CD4-positive, CD25-positive, alpha-beta regulatory T cell (primary cell): ENCODE results near the gene PRDM16. TPM values are rescaled to one million over a fixed set of nuclear protein-coding genes. Genes with fewer than 3 reads are reported as not detected.

Source experiments
- ATAC-seq, 2 donors: fragments of 150-1000 bp; cut with Tn5 transposase; one replicate each; pipeline ENCODE4 v1.10.0; 2021; ENCODE audit warnings: low read depth in 2 of 2, moderate number of reproducible peaks in 2 of 2, moderate library complexity in 1 of 2
- DNase-seq, 3 donors: peaks; one replicate each; pipeline versions ENCODE4 v3.0.0 to v3.0.0-alpha.2; 2012 to 2022; ENCODE audit warnings: mixed read lengths in 1 of 3
- H3K27ac ChIP-seq: one replicate; pipeline ENCODE4 v1.7.0; 2013; ENCODE audit warnings: mild to moderate bottlenecking, low read length; ENCODE audit not compliant: insufficient read depth, poor library complexity, severe bottlenecking
- H3K27me3 ChIP-seq: one replicate; pipeline ENCODE4 v1.7.0; 2013; ENCODE audit warnings: low read length; ENCODE audit not compliant: control insufficient read depth, insufficient read depth
- H3K36me3 ChIP-seq: one replicate; pipeline ENCODE4 v1.7.0; 2013; ENCODE audit warnings: mild to moderate bottlenecking, low read length, moderate library complexity; ENCODE audit not compliant: control insufficient read depth, insufficient read depth
- H3K4me1 ChIP-seq: 2 replicates; pipeline ENCODE4 v1.7.0; 2013; ENCODE audit warnings: mild to moderate bottlenecking, low read length; ENCODE audit not compliant: insufficient read depth, control insufficient read depth, poor library complexity, severe bottlenecking
- H3K4me3 ChIP-seq: one replicate; pipeline ENCODE4 v1.7.0; 2013; ENCODE audit warnings: low read depth, mild to moderate bottlenecking, low read length, moderate library complexity
- H3K9me3 ChIP-seq, 2 experiments: 1 replicate in 1 of 2; 2 replicates in 1 of 2; pipeline ENCODE4 v1.7.0; 2013; ENCODE audit warnings: low read length in 2 of 2, mild to moderate bottlenecking in 1 of 2, moderate library complexity in 1 of 2; ENCODE audit not compliant: control insufficient read depth in 2 of 2
- H3K27ac Mint-ChIP-seq, 3 donors: one replicate each; pipeline ENCODE4 v1.8.0; 2020 to 2022; ENCODE audit warnings: mild to moderate bottlenecking in 3 of 3, mixed read lengths in 3 of 3, moderate library complexity in 2 of 3
- H3K27me3 Mint-ChIP-seq: one replicate; pipeline ENCODE4 v1.8.0; 2022; ENCODE audit warnings: mild to moderate bottlenecking, mixed read lengths
- H3K36me3 Mint-ChIP-seq: one replicate; pipeline ENCODE4 v1.8.0; 2020; ENCODE audit warnings: mixed read lengths
- H3K4me1 Mint-ChIP-seq, 4 donors: one replicate each; pipeline ENCODE4 v1.8.0; 2020 to 2022; ENCODE audit warnings: mixed read lengths in 4 of 4, mild to moderate bottlenecking in 1 of 4
- H3K4me3 Mint-ChIP-seq, 4 donors: one replicate each; pipeline ENCODE4 v1.8.0; 2020 to 2022; ENCODE audit warnings: mild to moderate bottlenecking in 4 of 4, mixed read lengths in 4 of 4, moderate library complexity in 3 of 4
- H3K9me3 Mint-ChIP-seq, 7 donors: one replicate each; pipeline ENCODE4 v1.8.0; 2020 to 2022; ENCODE audit warnings: mixed read lengths in 7 of 7, mild to moderate bottlenecking in 3 of 7, moderate library complexity in 2 of 7
- polyA plus RNA-seq, 4 donors: library from polyadenylated mRNA; unstranded; fragments of 300-500 nt; fragmentation: Illumina TruSeq; gene quantifications; one replicate each; pipeline ENCODE4 v1.2.3, GENCODE V29; 2021
- total RNA-seq: library from RNA; stranded (reverse); gene quantifications from one replicate; pipeline ENCODE4 v1.2.3, GENCODE V29; 2022

Gene PRDM16
- total and polyA plus RNA-seq, 5 donors from 2014 or later = 0.27 TPM; not detected in 4

DNA sequence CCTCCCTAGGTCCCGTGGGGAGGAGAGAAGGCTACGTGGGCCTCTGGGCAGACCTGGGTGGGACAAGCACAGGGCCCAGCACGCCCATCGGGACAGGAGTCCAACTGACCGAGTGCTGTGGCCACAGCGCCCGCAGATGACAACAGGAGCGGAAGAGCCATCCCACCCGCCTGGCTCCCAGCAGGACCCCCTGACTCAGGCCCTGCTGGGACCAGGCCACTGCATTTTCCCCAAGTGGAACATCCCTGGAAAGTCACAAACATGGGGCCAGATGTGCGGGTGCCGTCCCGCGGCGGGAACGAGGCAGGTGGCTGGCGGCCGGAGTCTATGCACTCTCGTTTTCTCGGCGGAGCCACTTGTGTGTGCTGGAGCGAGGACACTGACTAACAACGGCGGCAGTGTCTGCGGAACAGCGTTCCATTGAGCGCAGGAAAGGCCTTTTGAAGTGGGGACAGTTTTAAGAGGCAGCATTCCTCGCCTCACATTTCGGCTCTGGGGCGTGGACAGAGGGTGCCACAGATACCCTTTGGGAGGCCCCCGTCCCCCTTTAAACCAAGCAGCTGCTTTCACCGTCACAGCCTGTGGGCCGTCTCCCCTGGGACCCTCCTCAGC, 291.7 kb downstream of the PRDM16 start:
- no peak for DNase-seq
- H3K36me3 Mint-ChIP-seq = no peaks in the 10 kb centered on the region
- Histone ChIP-seq H3K36me3 (no peaks in the 10 kb centered on the region), H3K4me3 (no peak overlapping the region), H3K4me1 (no peaks in the 10 kb centered on the region), H3K9me3 (no peaks in the 10 kb centered on the region), H3K27me3 (no peaks in the 10 kb centered on the region), H3K27ac (no peak overlapping the region)
- H3K27ac Mint-ChIP-seq = no peak overlapping the region
- no peaks in the 10 kb centered on the region for H3K4me1 Mint-ChIP-seq
- no peak for ATAC-seq
- H3K27me3 Mint-ChIP-seq = peaks cover 9% of the 10 kb centered on the region
- H3K9me3 Mint-ChIP-seq = peaks cover 0 to 1% (median 0%) of the 10 kb centered on the region in 7 donors
- H3K4me3 Mint-ChIP-seq = no peak overlapping the region

DNA sequence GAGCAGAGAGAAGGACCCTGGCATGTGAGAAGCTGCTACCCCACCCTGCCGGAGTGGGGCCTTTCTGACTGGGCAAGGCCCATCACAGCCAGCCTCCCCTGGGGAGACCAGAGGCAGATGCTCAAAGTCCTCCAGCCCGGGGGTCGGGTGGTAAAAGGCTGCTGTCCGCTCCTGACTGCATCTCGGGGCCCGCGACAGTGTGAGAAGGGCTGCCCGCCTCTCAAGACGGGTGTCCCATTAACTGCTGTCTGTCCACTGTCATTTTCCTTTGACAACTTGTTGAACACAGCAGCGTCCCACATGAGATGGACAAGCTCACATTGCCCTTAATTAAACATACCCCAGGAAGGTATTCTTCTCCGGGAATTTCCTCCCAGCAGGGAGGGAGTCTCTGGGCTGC, 294.0 kb downstream of the PRDM16 start:
- ATAC-seq (no peak), DNase-seq (no peak)
- H3K4me1 Mint-ChIP-seq = no peaks in the 10 kb centered on the region
- H3K9me3 Mint-ChIP-seq = peaks cover 0 to 1% (median 0%) of the 10 kb centered on the region in 7 donors
- H3K36me3 Mint-ChIP-seq = no peaks in the 10 kb centered on the region
- Histone ChIP-seq H3K9me3 (no peaks in the 10 kb centered on the region), H3K27me3 (no peaks in the 10 kb centered on the region), H3K27ac (no peak overlapping the region), H3K4me3 (no peak overlapping the region), H3K36me3 (no peaks in the 10 kb centered on the region), H3K4me1 (no peaks in the 10 kb centered on the region)
- H3K27me3 Mint-ChIP-seq = peaks cover 9% of the 10 kb centered on the region
- no peak overlapping the region for H3K27ac Mint-ChIP-seq
- no peak overlapping the region for H3K4me3 Mint-ChIP-seq

DNA sequence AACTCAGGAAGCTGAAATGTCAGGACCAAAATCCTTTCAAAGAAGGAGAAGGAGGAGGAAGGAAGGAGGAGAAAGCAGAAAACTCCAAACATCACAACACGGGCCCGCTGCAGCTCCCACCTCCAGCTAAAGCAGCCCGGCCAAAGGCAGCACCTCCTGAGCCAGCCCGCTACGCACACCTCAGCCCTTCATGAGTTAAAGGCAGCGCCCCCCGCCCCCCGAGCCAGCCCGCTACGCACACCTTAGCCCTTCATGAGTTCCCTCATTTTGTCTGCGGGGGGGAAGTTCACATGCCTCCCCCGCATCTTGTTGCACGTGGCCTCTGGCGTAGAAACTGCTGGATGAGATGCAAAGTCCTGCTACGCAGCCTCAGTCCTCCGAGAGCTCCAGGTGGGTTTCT, 294.8 kb downstream of the PRDM16 start:
- DNase-seq (no peak), ATAC-seq (no peak)
- no peak overlapping the region for H3K27ac Mint-ChIP-seq
- H3K27me3 ChIP-seq = no peaks in the 10 kb centered on the region
- H3K9me3 Mint-ChIP-seq = peaks cover 0 to 1% (median 0%) of the 10 kb centered on the region in 7 donors
- H3K4me1 Mint-ChIP-seq = no peaks in the 10 kb centered on the region
- H3K36me3 ChIP-seq = no peaks in the 10 kb centered on the region
- H3K4me3 Mint-ChIP-seq = no peak overlapping the region
- H3K9me3 ChIP-seq = no peaks in the 10 kb centered on the region
- no peaks in the 10 kb centered on the region for H3K4me1 ChIP-seq
- no peak overlapping the region for H3K27ac ChIP-seq
- no peaks in the 10 kb centered on the region for H3K36me3 Mint-ChIP-seq
- peaks cover 4% of the 10 kb centered on the region for H3K27me3 Mint-ChIP-seq
- H3K4me3 ChIP-seq = no peak overlapping the region

DNA sequence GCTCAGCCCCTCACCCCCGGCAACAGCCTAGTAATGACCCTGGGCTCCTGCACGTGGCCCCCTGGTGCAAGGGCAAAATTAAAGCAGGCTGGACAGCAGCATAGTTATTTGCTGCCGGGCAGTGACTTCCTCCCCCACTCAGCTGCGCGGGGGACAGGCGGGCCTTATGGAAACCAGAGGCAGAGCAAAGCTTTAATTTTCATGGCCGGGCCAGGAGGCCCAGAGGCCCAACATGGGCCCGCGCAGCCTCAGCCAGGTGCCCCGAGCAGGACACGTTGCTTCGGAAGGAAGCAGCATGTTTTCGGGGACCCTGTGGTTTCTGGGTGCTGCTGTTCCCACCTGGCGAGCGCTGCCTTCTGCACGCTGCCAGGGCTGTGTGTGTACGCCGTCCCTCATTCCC, 295.5 kb downstream of the PRDM16 start:
- H3K36me3 ChIP-seq = no peaks in the 10 kb centered on the region
- H3K4me3 Mint-ChIP-seq = no peak overlapping the region
- H3K27me3 ChIP-seq = no peaks in the 10 kb centered on the region
- peaks cover 0 to 1% (median 0%) of the 10 kb centered on the region in 7 donors for H3K9me3 Mint-ChIP-seq
- peaks cover 4% of the 10 kb centered on the region for H3K27me3 Mint-ChIP-seq
- H3K27ac Mint-ChIP-seq = no peak overlapping the region
- H3K4me3 ChIP-seq = no peak overlapping the region
- no peaks in the 10 kb centered on the region for H3K4me1 Mint-ChIP-seq
- no peak overlapping the region for H3K27ac ChIP-seq
- H3K9me3 ChIP-seq = no peaks in the 10 kb centered on the region
- H3K36me3 Mint-ChIP-seq = no peaks in the 10 kb centered on the region
- H3K4me1 ChIP-seq = no peaks in the 10 kb centered on the region
- ATAC-seq = no peak
- DNase-seq = no peak

DNA sequence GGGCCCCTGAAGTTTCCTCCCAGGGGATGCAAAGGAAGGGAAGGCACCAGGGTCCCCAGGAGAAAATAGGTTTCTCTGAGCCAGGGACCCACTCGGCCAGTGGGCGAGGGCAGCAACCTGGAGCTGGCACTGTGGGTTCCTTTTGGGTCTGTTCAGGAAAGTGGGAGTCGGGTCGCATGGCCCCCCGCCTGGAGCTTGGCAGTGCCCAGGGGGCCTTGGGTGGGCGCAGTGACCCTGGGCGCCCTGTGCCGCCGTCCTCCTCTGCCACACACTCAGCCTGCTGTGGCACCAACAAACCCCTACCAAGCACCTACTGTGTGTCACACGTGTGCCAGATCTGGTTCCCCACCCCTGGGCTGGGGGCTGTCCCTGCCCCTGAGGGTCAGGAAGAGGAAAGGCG, 296.0 kb downstream of the PRDM16 start:
- H3K9me3 Mint-ChIP-seq = peaks cover 0 to 2% (median 0%) of the 10 kb centered on the region in 7 donors
- no peaks in the 10 kb centered on the region for H3K4me1 Mint-ChIP-seq
- H3K36me3 Mint-ChIP-seq = no peaks in the 10 kb centered on the region
- no peak overlapping the region for H3K4me3 ChIP-seq
- H3K27me3 ChIP-seq = no peaks in the 10 kb centered on the region
- H3K9me3 ChIP-seq = no peaks in the 10 kb centered on the region
- no peak overlapping the region for H3K4me3 Mint-ChIP-seq
- no peaks in the 10 kb centered on the region for H3K36me3 ChIP-seq
- no peak overlapping the region for H3K27ac ChIP-seq
- ATAC-seq = no peak
- DNase-seq = no peak
- peaks cover 4% of the 10 kb centered on the region for H3K27me3 Mint-ChIP-seq
- H3K4me1 ChIP-seq = no peaks in the 10 kb centered on the region
- H3K27ac Mint-ChIP-seq = no peak overlapping the region

DNA sequence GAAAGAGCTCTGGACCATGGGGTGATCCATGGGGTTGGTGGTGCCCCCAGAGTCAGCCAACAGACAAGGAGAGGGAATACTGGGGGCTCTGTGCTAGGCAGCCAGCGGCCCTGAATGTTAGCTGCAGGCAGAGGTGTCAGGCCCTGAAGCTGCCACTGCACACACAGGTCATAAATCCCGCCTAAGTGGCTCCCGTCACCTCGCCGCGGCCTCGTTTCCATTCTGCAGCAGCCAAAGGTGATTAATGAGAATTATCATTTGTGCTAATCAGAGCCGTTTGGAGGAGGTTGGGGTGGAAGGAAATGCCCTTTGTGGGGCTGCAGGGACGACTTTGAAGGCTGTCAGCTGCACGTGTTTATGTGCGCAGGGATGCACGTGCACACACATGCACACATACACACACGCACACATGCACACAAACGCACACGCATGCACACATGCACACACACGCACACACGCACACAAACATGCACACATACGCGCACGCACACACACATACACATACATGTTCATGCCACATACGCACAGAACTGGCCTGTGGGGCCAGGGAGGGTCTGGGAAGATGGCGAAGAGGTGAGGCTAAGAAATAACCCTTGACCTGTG, 296.6 kb downstream of the PRDM16 start:
- no peak overlapping the region for H3K4me3 Mint-ChIP-seq
- no peaks in the 10 kb centered on the region for H3K4me1 Mint-ChIP-seq
- ATAC-seq (no peak), DNase-seq (no peak)
- no peaks in the 10 kb centered on the region for H3K27me3 ChIP-seq
- H3K4me3 ChIP-seq = no peak overlapping the region
- peaks cover 0 to 2% (median 0%) of the 10 kb centered on the region in 7 donors for H3K9me3 Mint-ChIP-seq
- H3K27ac ChIP-seq = no peak overlapping the region
- H3K36me3 ChIP-seq = no peaks in the 10 kb centered on the region
- no peaks in the 10 kb centered on the region for H3K4me1 ChIP-seq
- H3K27me3 Mint-ChIP-seq = no peaks in the 10 kb centered on the region
- no peaks in the 10 kb centered on the region for H3K36me3 Mint-ChIP-seq
- H3K9me3 ChIP-seq = no peaks in the 10 kb centered on the region
- H3K27ac Mint-ChIP-seq = no peak overlapping the region

DNA sequence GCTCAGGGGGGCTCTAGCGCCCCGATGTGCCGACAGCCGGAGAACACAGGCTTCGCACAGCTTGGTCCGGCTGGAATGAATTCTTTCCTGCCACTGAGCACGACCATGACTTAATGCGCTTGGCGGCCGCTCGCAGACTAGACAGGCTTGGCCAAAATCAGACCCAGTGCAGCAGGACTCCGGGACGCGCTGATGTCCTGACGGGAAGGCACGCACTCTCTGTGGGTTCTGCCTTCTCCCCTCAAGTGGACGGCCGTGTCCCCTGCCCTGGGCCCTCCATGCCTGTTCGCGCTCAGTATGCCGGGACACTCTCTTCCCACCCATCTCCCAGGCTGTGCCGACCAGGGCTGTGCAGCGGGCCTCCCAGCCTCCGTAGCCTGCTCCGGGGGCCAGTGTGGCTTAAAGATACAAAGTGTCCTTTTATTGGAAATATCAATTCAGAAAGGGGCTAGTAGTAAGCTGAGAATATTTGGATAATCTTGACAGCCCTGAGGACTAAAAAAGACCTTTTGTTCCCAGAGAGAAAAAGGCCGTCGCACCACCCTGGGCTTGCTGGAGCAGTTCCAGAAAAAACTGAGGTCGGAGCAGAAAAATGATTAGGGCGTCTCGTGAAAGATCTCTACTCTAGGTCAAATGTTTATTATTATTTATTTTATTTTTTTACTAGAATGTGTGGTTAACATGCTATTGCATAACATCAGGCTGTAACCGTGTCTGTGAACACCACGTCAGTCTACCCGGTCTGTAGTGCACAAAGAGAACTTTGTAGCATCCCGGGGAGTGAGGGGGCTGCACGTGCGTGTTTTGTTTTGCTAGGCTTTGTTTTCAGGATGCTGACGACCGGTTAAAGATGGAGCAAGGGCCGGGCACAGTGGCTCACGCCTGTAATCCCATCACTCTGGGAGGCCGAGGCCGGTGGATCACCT, 297.4 kb downstream of the PRDM16 start:
- H3K27me3 Mint-ChIP-seq = no peaks in the 10 kb centered on the region
- H3K36me3 Mint-ChIP-seq = no peaks in the 10 kb centered on the region

More for the DNA sequence above, 297.4 kb downstream of the PRDM16 start:
- no peaks in the 10 kb centered on the region for H3K4me1 ChIP-seq
- H3K4me3 ChIP-seq = no peak overlapping the region
- Mint-ChIP-seq H3K4me3 (no peak overlapping the region), H3K9me3 (peaks cover 0 to 2% (median 0%) of the 10 kb centered on the region in 7 donors), H3K4me1 (peaks cover 0 to 2% (median 0%) of the 10 kb centered on the region in 4 donors), H3K27ac (no peak overlapping the region)
- no peaks in the 10 kb centered on the region for H3K9me3 ChIP-seq
- H3K27ac ChIP-seq = no peak overlapping the region
- DNase-seq = no peak
- H3K27me3 ChIP-seq = no peaks in the 10 kb centered on the region
- ATAC-seq = no peak
- H3K36me3 ChIP-seq = no peaks in the 10 kb centered on the region
